ENCODE data around the gene ARID1B.
A peak's percentile ranks its signal among the peaks of the same experiment; 100 is the strongest.
"Not testable (repeated sequence)": the region's sequence is repeated elsewhere in the genome, so short reads cannot be mapped to it uniquely, and the experiment has no call there.

Gene ARID1B

GRCh38 chr6:156943816-156944215 is 166.6 kb downstream of the ARID1B start:
- Histone ChIP-seq H3K36me3 (ENCODE audit: control insufficient read depth, insufficient read depth, low read length) (no peaks in the 10 kb centered on the region), H3K4me3 (ENCODE audit: low read depth, low read length) (peak overlapping the region; percentile 33), H3K27me3 (ENCODE audit: control insufficient read depth, insufficient read depth, low read length) (no peaks in the 10 kb centered on the region), H3K4me1 (ENCODE audit: control insufficient read depth, insufficient read depth, low read length) (peaks cover 52% of the 10 kb centered on the region), H3K9me3 (ENCODE audit: control insufficient read depth, insufficient read depth, low read length) (no peaks in the 10 kb centered on the region), H3K27ac (ENCODE audit: low read depth, low read length) (peak overlapping the region; percentile 85), H3K9ac (ENCODE audit: low read depth, low read length) (peak overlapping the region; percentile 34)

GRCh38 chr6:156944412-156944811 is 167.2 kb downstream of the ARID1B start:
- Histone ChIP-seq H3K36me3 (ENCODE audit: control insufficient read depth, insufficient read depth, low read length) (no peaks in the 10 kb centered on the region), H3K9me3 (ENCODE audit: control insufficient read depth, insufficient read depth, low read length) (no peaks in the 10 kb centered on the region), H3K27me3 (ENCODE audit: control insufficient read depth, insufficient read depth, low read length) (no peaks in the 10 kb centered on the region), H3K9ac (ENCODE audit: low read depth, low read length) (peak overlapping the region; percentile 34; the same call in 1 of the 2 replicates), H3K27ac (ENCODE audit: low read depth, low read length) (peak overlapping the region; percentile 85), H3K4me1 (ENCODE audit: control insufficient read depth, insufficient read depth, low read length) (peaks cover 56% of the 10 kb centered on the region), H3K4me3 (ENCODE audit: low read depth, low read length) (peak overlapping the region; percentile 33)

- not testable (repeated sequence) for H3K27me3 ChIP-seq (ENCODE audit: control insufficient read depth, insufficient read depth, low read length); H3K9ac ChIP-seq (ENCODE audit: low read depth, low read length); H3K36me3 ChIP-seq (ENCODE audit: control insufficient read depth, insufficient read depth, low read length); H3K4me3 ChIP-seq (ENCODE audit: low read depth, low read length); H3K9me3 ChIP-seq (ENCODE audit: control insufficient read depth, insufficient read depth, low read length); H3K27ac ChIP-seq (ENCODE audit: low read depth, low read length)
- H3K4me1 ChIP-seq (ENCODE audit: control insufficient read depth, insufficient read depth, low read length) = peaks cover 51% of the 10 kb centered on the region
Measured at GRCh38 chr6:156945789-156946172, 168.6 kb downstream of the ARID1B start.

GRCh38 chr6:156946370-156946936 is 169.3 kb downstream of the ARID1B start:
- H3K27me3 ChIP-seq (ENCODE audit: control insufficient read depth, insufficient read depth, low read length) = no peaks in the 10 kb centered on the region
- peaks cover 51% of the 10 kb centered on the region for H3K4me1 ChIP-seq (ENCODE audit: control insufficient read depth, insufficient read depth, low read length)
- H3K9me3 ChIP-seq (ENCODE audit: control insufficient read depth, insufficient read depth, low read length) = no peaks in the 10 kb centered on the region
- no peaks in the 10 kb centered on the region for H3K36me3 ChIP-seq (ENCODE audit: control insufficient read depth, insufficient read depth, low read length)
- no peak overlapping the region for H3K27ac ChIP-seq (ENCODE audit: low read depth, low read length)
- no peak overlapping the region for H3K4me3 ChIP-seq (ENCODE audit: low read depth, low read length)
- H3K9ac ChIP-seq (ENCODE audit: low read depth, low read length) = no peak overlapping the region

GRCh38 chr6:156948277-156948676 is 171.1 kb downstream of the ARID1B start:
- no peaks in the 10 kb centered on the region for H3K9me3 ChIP-seq (ENCODE audit: control insufficient read depth, insufficient read depth, low read length)
- H3K36me3 ChIP-seq (ENCODE audit: control insufficient read depth, insufficient read depth, low read length) = no peaks in the 10 kb centered on the region
- no peak overlapping the region for H3K9ac ChIP-seq (ENCODE audit: low read depth, low read length)
- H3K4me3 ChIP-seq (ENCODE audit: low read depth, low read length) = no peak overlapping the region
- H3K27me3 ChIP-seq (ENCODE audit: control insufficient read depth, insufficient read depth, low read length) = no peaks in the 10 kb centered on the region
- H3K27ac ChIP-seq (ENCODE audit: low read depth, low read length) = no peak overlapping the region
- H3K4me1 ChIP-seq (ENCODE audit: control insufficient read depth, insufficient read depth, low read length) = peaks cover 53% of the 10 kb centered on the region

- Histone ChIP-seq H3K27ac (ENCODE audit: low read depth, low read length) (peak overlapping the region; percentile 4), H3K27me3 (ENCODE audit: control insufficient read depth, insufficient read depth, low read length) (no peaks in the 10 kb centered on the region), H3K36me3 (ENCODE audit: control insufficient read depth, insufficient read depth, low read length) (no peaks in the 10 kb centered on the region), H3K4me1 (ENCODE audit: control insufficient read depth, insufficient read depth, low read length) (peaks cover 53% of the 10 kb centered on the region), H3K4me3 (ENCODE audit: low read depth, low read length) (no peak overlapping the region), H3K9ac (ENCODE audit: low read depth, low read length) (no peak overlapping the region), H3K9me3 (ENCODE audit: control insufficient read depth, insufficient read depth, low read length) (no peaks in the 10 kb centered on the region)
Measured at GRCh38 chr6:156948807-156949206, 171.6 kb downstream of the ARID1B start.

- H3K27ac ChIP-seq (ENCODE audit: low read depth, low read length) = peak overlapping the region; percentile 10
- H3K4me3 ChIP-seq (ENCODE audit: low read depth, low read length) = no peak overlapping the region
Measured at GRCh38 chr6:156949376-156949775, 172.2 kb downstream of the ARID1B start.

GRCh38 chr6:156950084-156950483 is 172.9 kb downstream of the ARID1B start:
- H3K9me3 ChIP-seq (ENCODE audit: control insufficient read depth, insufficient read depth, low read length) = no peaks in the 10 kb centered on the region
- H3K4me3 ChIP-seq (ENCODE audit: low read depth, low read length) = no peak overlapping the region
- peaks cover 3% of the 10 kb centered on the region; the same call in 1 of the 2 replicates for H3K36me3 ChIP-seq (ENCODE audit: control insufficient read depth, insufficient read depth, low read length)
- no peak overlapping the region for H3K9ac ChIP-seq (ENCODE audit: low read depth, low read length)
- H3K27me3 ChIP-seq (ENCODE audit: control insufficient read depth, insufficient read depth, low read length) = no peaks in the 10 kb centered on the region
- H3K4me1 ChIP-seq (ENCODE audit: control insufficient read depth, insufficient read depth, low read length) = peaks cover 48% of the 10 kb centered on the region
- no peak overlapping the region for H3K27ac ChIP-seq (ENCODE audit: low read depth, low read length)

More at GRCh38 chr6:156949376-156949775, 172.2 kb downstream of the ARID1B start:
- no peak overlapping the region for H3K9ac ChIP-seq (ENCODE audit: low read depth, low read length)
- no peaks in the 10 kb centered on the region for H3K27me3 ChIP-seq (ENCODE audit: control insufficient read depth, insufficient read depth, low read length)
- no peaks in the 10 kb centered on the region for H3K36me3 ChIP-seq (ENCODE audit: control insufficient read depth, insufficient read depth, low read length)
- H3K9me3 ChIP-seq (ENCODE audit: control insufficient read depth, insufficient read depth, low read length) = no peaks in the 10 kb centered on the region
- H3K4me1 ChIP-seq (ENCODE audit: control insufficient read depth, insufficient read depth, low read length) = peaks cover 52% of the 10 kb centered on the region

GRCh38 chr6:156950531-156950930 is 173.4 kb downstream of the ARID1B start:
- Histone ChIP-seq H3K4me3 (ENCODE audit: low read depth, low read length) (no peak overlapping the region), H3K27me3 (ENCODE audit: control insufficient read depth, insufficient read depth, low read length) (no peaks in the 10 kb centered on the region), H3K4me1 (ENCODE audit: control insufficient read depth, insufficient read depth, low read length) (peaks cover 43% of the 10 kb centered on the region), H3K36me3 (ENCODE audit: control insufficient read depth, insufficient read depth, low read length) (peaks cover 3% of the 10 kb centered on the region; the same call in 1 of the 2 replicates), H3K27ac (ENCODE audit: low read depth, low read length) (no peak overlapping the region), H3K9ac (ENCODE audit: low read depth, low read length) (no peak overlapping the region), H3K9me3 (ENCODE audit: control insufficient read depth, insufficient read depth, low read length) (no peaks in the 10 kb centered on the region)

- Histone ChIP-seq H3K27me3 (ENCODE audit: control insufficient read depth, insufficient read depth, low read length) (no peaks in the 10 kb centered on the region), H3K9ac (ENCODE audit: low read depth, low read length) (no peak overlapping the region), H3K36me3 (ENCODE audit: control insufficient read depth, insufficient read depth, low read length) (peaks cover 3% of the 10 kb centered on the region; the same call in 1 of the 2 replicates), H3K27ac (ENCODE audit: low read depth, low read length) (no peak overlapping the region), H3K4me1 (ENCODE audit: control insufficient read depth, insufficient read depth, low read length) (peaks cover 33% of the 10 kb centered on the region), H3K4me3 (ENCODE audit: low read depth, low read length) (no peak overlapping the region; the same call in 1 of the 2 replicates), H3K9me3 (ENCODE audit: control insufficient read depth, insufficient read depth, low read length) (no peaks in the 10 kb centered on the region)
Measured at GRCh38 chr6:156952401-156952800, 175.2 kb downstream of the ARID1B start.

- peaks cover 34% of the 10 kb centered on the region for H3K4me1 ChIP-seq (ENCODE audit: control insufficient read depth, insufficient read depth, low read length)
- 0 out of 2 replicates have a peak overlapping the region, but pooled peaks have one; percentile 4 for H3K4me3 ChIP-seq (ENCODE audit: low read depth, low read length)
- no peaks in the 10 kb centered on the region for H3K27me3 ChIP-seq (ENCODE audit: control insufficient read depth, insufficient read depth, low read length)
- no peaks in the 10 kb centered on the region for H3K9me3 ChIP-seq (ENCODE audit: control insufficient read depth, insufficient read depth, low read length)
- peak overlapping the region; percentile 44 for H3K27ac ChIP-seq (ENCODE audit: low read depth, low read length)
- H3K9ac ChIP-seq (ENCODE audit: low read depth, low read length) = no peak overlapping the region
- H3K36me3 ChIP-seq (ENCODE audit: control insufficient read depth, insufficient read depth, low read length) = peaks cover 3% of the 10 kb centered on the region; the same call in 1 of the 2 replicates
Measured at GRCh38 chr6:156953127-156953478, 175.9 kb downstream of the ARID1B start.
